ENCODE data around the gene LAP3. TPM values are rescaled to one million over a fixed set of nuclear protein-coding genes. Genes with fewer than 3 reads are reported as not detected.

The LAP3 gene
- total RNA-seq, 1 donor from 2014 or later: 101 TPM

DNA sequence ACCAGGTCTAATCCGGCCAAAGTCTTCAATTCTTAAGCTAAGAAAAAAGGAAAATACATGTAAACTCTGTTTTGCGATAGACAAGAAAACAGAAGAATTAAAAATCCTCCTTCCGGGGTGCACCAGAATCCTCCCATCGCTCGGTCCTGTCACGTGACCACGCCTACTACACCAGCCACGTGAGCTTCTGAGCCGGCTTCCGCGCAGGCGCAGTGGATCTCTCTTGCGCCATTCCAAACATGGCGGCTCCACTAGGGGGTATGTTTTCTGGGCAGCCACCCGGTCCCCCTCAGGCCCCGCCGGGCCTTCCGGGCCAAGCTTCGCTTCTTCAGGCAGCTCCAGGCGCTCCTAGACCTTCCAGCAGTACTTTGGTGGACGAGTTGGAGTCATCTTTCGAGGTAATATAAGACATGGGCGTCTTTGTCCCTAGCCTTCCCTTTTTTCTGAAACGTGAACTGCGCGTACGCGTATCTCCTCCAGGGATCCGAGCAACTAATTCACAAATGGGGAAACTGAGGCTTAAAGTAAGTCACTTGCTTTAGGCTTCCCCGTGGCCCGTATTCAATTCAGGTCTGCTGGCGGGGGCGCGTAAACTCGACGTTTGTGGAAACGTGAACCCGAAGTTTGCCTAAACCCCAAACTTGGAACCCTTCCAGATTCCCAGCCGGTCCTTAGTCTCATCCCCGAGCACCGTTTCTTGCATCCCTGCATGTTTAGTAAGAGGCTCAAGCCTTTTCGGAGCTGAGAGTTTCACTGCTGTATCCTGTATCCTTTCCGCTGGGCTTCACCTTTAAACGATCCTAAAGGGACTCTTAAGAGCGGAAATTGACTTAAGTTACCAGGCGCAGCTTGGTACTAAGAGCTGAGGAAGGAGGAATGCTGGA is 37.7 kb downstream of the LAP3 start, which contains the start of gene MED28:
Gene MED28 (plus strand): TSS at position 226 of the 884 bp plus-strand sequence. CDS start 14 bp downstream, at position 240.
- intact Hi-C loops (cut with micrococcal nuclease): loop anchor here (1.0 to 2.0 kb wide), 5 partner anchors 22 to 408 kb away; partner anchors contain the start of genes DCAF16, LAP3, NCAPG and QDPR

DNA sequence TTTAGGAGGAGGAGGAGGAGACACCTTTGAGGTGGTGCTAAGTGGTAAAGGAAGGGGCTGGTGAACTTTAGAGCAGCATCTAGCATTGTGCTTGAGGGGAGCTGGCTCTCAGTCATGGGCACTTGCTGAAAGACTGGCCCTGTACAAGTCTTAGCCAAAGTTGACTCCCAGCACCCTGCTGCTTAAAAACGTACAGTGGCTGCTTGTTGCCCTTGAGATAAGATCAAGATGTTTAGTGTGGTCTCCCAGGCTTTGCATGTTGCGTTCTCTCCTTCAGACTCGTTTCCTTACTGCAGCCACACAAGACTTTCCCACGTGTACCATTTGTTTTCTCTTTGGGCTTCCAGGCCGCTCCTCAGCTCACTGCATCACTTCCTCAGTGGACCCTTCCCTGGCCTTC is 39.3 kb downstream of the LAP3 start:
- intact Hi-C loops (cut with micrococcal nuclease): no loop called here

DNA sequence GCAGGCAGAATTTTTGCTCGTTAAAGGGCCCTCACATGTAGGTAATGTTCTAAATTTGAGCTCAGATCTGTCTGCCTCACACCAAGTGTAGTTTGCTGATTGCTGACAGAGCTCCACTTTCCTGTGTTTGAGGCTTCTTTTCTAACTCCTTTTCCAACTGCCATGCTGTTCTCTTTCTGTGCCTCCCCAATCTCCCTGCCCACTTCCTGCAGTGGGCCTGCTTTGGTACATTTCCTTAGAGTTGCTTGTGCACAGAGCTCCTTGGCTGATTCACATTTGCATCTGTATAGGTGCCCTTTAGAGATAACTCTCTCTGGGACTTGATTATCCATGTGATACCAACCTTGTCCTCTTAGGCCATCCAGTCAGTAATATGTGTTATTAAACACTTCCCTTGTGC is 41.9 kb downstream of the LAP3 start:
- intact Hi-C loops (cut with micrococcal nuclease): no loop called here

DNA sequence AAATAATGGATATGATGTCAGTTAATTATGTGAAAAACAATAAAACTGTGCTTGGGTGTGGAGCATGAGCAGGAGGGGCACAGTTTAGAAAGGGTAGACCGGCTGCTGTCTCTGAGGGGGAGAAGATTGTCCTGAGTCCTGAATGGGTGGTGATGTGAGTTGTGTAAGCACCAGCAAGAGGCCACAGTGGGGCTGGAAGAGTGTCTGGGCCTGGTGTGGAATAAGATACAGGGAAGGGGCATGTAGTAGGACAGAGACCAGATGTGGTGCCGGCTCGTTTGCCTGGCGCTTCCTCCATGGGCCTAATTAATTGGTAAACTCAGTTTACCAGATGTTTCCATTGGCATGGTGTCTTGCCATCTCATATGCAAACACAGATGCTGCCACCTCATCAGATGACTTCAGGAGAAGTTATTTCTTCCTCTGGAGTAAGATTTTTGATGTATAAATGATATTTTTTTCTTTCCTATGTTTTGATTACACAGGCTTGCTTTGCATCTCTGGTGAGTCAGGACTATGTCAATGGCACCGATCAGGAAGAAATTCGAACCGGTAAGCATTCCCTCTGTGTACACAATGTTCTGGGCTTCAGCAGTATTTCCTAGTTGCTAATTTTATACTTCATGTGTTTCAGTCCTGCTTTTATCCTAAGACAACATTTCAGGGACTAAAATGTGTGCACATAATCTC is 42.6 kb downstream of the LAP3 start:
- intact Hi-C loops (cut with micrococcal nuclease): no loop called here

DNA sequence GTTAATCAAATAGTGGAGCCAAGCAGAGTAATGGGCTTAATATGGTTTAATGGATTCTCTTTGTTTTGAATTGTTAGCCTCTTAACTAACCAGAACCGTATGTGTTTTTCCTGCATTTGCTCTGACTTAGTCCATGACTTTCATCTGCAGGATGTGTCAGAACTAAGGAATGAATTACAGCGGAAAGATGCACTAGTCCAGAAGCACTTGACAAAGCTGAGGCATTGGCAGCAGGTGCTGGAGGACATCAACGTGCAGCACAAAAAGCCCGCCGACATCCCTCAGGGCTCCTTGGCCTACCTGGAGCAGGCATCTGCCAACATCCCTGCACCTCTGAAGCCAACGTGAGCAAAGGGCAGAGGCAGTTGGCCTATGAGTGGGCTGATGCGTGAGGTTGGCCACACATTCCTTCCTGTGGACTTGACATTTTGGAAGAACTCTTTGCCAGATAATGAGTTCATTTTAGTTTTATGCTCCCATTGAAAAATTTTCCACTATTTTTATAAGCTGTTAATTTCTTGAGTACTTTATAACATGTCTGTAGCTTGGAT is 46.5 kb downstream of the LAP3 start:
- intact Hi-C loops (cut with micrococcal nuclease): no loop called here

DNA sequence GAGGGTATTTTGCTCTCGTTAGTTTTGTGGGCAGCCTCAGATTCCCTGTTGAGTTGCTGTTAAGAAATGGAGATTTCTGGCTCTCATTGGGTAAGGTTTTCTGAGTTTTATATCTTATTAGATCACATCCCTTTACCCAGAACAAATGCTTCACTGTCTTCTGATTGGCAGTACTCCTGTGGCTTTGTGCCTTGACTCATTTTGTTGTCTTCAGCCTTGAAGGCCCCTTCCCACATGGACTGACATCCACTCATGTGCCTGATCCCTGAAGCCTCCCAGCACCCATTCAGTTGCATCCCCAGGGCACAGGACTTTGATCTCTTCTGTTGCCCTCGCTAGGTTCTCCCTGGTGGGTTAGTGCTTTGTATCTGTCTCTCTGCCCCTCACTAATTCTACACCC is 47.8 kb downstream of the LAP3 start:
- intact Hi-C loops (cut with micrococcal nuclease): no loop called here

DNA sequence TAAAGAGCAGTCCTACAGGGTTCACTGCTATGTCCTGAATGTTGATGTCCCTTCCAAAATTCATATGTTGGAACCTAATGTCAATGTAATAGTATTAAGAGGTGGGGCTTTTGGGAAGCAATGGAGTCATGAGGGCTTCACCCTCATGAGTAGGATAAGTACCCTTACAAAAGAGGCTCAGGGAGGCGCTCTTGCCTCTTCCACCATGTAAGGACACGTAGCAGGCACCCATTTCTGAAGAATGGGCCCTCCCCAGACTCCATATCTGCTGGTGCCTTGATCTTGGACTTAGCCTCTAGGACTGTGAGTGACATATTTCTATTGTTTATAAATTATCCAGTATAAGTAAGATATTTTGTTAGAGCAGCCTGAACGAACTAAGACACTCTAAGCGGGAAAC is 53.2 kb downstream of the LAP3 start:
- intact Hi-C loops (cut with micrococcal nuclease): no loop called here

DNA sequence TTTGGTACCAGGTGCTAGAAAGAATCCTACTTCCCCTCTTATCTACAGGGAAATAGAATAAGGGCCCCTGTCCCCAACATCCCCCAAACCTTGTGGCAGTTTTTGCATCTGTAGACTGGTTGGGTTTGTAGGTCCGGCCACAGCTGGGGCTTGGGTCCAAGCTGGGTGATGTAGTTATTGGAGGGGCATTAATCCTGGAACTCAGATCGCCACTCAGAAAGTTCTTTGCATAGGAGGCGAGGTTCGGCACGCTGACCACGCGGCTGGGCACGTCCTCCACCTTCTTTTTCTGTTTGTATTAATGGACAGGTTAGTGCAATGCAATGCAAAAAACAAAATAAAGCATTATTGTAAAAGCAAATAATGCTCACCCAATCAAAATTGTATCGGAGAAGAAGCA is 56.6 kb downstream of the LAP3 start:
- intact Hi-C loops (cut with micrococcal nuclease): no loop called here

DNA sequence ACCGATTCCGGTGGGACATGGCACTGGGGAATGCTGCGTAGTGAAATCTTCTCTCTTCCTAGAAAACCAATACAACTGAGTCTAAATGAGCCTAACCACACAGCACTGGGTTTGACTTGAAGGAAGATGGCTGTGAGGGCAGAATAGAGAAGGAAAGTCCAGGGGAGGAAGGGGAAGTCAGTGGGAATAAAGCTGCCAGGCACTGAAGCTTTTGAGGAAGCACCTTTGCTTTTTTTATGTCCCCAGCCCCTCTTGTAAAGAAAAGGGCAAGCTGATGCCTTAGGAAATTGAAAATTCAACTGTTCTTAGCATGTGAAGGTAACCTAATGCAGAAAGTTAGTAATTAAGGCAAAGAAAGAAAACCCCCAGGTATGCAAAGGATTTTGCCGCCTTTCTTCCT is 58.1 kb downstream of the LAP3 start:
- intact Hi-C loops (cut with micrococcal nuclease): no loop called here

DNA sequence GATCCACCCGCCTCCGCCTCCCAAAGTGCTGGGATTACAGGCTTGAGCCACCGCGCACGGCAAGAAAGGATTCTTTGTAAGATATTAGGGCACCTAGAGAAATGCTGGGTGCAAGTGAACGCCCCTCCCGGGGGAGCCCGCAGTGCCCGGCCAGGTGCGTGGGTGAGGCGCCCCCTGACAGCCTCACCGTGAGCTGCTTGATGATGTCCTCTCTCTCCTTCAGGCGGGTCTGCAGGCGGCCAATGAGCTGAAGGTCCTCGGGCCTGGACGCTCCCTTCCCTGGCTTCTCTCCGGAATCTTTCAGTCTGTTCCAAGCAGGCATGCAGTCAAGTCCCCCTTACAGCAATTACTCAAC is 59.3 kb downstream of the LAP3 start:
- intact Hi-C loops (cut with micrococcal nuclease): loop anchor here (1.0 to 2.0 kb wide), 4 partner anchors 22 to 957 kb away; partner anchors contain the start of genes LAP3 and MED28

DNA sequence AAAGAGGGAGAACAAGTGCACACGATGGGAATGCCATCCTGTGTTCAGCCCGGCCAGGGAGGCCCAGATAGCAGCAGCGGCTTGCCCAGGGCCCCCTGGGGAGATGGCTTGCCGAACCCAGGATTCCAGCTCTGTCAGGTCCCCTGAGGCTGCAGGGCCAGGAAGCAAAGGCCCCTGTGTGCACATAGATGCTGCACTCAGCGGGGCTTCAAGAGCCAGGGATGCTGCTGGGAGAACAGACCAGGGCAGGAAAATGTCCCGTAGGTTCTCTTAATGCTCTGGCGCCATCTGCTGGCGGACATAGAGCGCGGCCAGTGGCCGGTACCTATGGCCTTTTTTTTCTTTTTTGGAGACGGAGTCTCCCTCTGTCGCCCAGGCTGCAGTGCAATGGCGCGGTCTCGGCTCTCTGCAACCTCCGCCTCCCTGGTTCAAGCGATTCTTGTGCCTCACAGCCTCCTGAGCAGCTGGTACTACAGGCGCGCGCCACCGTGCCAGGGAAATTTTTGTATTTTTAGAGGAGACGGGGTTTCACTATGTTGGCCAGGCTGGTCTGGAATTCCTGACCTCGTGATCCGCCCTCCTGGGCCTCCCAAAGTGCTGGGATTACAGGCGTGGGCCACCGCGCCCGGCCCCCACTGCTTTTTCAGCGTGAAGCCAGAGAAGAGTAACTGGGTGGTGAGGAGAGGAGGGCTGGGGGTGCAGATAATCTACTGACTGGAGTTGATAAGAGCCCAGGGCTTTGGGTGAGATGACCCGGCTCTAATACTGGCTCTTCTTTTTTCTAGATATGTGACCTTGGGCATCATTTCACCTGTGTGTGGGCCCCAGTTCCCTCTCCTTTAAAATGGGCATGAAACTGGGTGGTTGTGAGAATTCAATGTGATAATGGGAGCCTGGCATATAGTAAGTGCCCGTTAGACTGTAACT is 60.0 kb downstream of the LAP3 start:
- intact Hi-C loops (cut with micrococcal nuclease): loop anchor here (1.0 to 2.0 kb wide), 4 partner anchors 22 to 956 kb away; partner anchors contain the start of genes LAP3 and MED28

DNA sequence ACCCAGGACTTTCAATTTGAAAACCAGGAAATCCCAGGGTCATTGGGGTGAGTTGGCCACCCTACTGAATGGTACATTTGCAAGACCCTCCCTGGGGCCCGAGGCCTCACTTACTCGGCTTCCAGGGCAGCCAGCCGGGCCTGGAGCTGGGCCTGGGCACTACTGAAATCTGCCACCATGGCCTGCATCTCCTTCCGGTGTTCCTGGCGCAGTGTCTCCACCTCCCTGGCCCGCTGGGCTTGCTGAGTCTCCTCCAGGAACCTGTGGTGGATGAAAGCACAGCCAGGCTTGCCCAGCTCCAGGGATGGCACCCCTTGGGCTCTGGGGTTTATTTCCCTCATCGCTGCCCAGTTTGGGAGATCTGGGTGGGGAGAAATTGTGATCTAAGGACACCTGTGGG is 62.1 kb downstream of the LAP3 start:
- intact Hi-C loops (cut with micrococcal nuclease): no loop called here

DNA sequence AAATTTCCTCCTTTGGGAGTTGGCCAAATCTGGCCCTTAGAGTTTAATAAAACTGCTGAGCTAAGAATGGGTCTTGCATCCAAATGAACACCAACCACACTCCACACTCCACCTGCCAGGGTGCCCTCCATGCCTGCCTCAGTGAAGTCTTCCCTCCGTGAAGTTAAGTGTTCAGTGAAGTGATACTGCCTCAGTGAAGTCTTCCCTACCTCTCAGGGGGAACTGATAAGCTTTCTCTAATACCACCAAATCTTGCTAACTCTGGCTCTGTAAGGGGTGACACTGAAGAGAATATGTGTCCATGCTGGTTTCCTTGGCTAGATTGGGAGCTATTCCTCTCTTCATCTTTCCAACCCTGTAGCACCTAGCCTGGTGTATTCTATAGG is 65.4 kb downstream of the LAP3 start:
- intact Hi-C loops (cut with micrococcal nuclease): no loop called here

DNA sequence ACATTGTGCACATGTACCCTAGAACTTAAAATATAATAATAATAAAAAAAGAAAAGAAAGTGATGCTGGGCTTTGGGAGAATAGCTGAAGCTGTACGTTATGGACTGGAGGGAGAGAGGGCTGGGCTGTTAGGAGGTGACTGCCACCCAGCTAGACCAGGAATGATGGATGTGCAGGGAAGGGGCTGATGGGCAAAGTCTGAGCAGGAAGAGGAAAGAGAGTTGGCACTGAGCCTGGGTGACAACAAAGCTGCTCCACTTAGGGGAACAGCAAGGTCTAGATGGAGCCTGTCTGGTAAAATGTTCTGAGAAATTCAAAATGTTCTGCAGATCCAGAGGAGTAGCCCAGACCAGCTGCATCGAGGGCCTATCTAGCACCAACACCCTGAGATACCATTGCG is 69.7 kb downstream of the LAP3 start:
- intact Hi-C loops (cut with micrococcal nuclease): no loop called here

DNA sequence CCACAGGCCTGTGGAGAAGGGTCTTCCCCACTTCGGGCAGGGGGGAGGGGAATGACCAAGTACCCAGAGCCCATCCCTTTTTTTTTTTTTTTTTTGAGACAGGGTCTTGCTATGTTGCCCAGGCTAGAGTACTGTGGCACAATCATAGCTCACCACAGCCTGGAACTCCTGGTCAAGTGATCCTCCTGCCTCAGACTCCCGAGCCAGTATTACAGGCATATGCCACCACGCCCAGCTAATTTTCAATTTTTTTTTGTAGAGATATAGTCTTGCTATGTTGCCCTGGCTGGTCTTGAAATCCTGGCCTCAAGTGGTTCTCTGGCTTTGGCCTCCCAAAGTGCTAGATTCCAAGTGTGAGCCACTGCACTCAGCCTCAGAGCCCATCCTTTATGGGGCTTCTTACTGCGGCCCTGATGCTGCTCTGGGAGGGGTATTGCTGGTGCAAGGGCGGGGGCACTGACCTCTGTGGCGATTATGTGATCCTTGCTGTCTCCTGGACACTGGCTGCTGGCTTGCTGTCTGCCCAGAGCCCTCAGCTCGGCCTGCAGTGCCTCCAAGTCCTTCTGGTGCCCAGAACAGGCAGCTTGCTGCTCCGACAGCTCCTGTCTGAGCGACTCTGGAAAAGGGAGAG is 70.3 kb downstream of the LAP3 start:
- intact Hi-C loops (cut with micrococcal nuclease): no loop called here

DNA sequence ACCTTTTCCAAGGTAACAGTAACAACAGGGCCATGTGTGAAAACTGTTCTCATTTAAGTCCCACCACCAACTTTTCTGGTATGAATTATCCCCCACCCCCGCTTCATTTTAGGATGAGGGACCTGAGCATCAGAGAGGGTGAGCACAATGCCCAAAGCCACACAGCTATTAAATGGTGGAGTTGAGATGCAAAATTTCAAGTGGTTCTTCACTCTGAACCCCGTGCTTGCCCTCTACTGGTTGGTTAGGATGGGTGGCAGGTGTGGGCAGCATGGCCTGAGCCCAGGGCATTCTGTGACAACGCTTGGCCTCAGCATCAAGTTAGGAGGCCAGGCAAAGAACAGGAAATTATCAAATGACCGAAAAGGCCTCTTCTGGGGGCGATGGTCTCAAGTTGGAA is 70.9 kb downstream of the LAP3 start:
- intact Hi-C loops (cut with micrococcal nuclease): no loop called here

DNA sequence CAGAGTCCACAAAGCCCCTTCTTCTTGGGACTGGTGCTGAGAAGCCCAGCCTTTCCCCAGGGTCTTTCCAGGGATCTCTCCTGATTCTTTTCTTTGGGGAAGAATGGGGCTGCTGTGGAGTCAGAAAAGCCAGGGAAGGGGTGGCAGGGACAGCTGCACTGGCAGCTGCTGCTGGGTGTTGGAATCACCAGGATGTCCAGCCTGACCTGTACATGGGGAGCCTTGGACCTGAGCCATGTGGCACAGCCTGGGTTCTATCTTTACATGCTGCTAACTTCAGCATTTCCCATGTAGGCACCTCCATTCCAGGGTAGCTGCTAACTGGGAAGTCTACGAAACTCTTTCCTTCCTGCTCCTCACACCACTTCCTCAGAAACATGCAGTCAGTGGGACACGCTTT is 73.4 kb downstream of the LAP3 start:
- intact Hi-C loops (cut with micrococcal nuclease): no loop called here

DNA sequence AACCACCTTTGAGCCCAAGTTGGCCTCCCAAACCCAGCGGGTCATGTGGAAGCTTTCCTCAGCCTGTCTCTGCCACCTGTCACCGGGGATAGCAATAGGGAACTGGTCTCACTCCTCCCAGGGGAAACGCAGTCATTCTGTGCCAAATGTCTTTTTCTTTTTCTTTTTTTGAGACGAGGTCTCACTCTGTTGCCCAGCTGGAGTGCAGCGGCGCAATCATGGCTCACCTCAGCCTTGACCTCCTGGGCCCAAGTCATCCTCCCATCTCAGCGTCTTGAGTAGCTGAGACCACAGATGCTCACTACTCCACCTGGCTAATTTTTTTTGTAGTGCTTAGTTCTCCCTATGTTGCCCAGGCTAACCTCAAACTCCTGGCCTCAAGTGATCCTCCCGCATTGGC is 77.7 kb downstream of the LAP3 start:
- intact Hi-C loops (cut with micrococcal nuclease): no loop called here

DNA sequence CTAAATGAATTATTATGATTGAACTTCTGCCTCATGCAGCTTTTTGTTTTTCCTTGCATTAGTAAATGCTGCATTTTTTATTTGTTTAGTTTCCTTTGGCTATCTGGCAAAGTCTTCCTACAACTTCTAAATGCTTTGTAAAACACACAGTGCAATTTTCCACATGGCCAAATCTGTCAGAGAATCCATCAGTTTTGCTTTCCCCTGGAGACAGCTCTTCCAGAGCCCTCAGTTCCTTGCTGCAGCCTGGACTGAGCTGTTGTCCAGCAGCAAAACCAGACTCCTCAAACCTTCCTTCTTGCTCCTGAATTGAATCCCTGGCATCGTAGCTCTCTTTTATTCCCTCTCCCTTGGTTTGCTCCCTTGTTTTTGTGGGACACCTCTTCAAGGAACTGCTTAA is 80.1 kb downstream of the LAP3 start:
- intact Hi-C loops (cut with micrococcal nuclease): no loop called here

All from T-helper 2 cell treated with Interferon-gamma antibody and Interleukin-4, amounts not matched to agents 100 ng/mL and 5 ng/mL, for 36 hours (primary cell).